ENCODE measurements around the gene PEDS1. TPM values are rescaled to one million over a fixed set of nuclear protein-coding genes. Genes with fewer than 3 reads are reported as not detected.
"Not testable (repeated sequence)": the region's sequence is repeated elsewhere in the genome, so short reads cannot be mapped to it uniquely, and the experiment has no call there.

Gene PEDS1
- total RNA-seq, 4 donors from 2014 or later: 24.1 to 46.3 (median 31.8) TPM

DNA sequence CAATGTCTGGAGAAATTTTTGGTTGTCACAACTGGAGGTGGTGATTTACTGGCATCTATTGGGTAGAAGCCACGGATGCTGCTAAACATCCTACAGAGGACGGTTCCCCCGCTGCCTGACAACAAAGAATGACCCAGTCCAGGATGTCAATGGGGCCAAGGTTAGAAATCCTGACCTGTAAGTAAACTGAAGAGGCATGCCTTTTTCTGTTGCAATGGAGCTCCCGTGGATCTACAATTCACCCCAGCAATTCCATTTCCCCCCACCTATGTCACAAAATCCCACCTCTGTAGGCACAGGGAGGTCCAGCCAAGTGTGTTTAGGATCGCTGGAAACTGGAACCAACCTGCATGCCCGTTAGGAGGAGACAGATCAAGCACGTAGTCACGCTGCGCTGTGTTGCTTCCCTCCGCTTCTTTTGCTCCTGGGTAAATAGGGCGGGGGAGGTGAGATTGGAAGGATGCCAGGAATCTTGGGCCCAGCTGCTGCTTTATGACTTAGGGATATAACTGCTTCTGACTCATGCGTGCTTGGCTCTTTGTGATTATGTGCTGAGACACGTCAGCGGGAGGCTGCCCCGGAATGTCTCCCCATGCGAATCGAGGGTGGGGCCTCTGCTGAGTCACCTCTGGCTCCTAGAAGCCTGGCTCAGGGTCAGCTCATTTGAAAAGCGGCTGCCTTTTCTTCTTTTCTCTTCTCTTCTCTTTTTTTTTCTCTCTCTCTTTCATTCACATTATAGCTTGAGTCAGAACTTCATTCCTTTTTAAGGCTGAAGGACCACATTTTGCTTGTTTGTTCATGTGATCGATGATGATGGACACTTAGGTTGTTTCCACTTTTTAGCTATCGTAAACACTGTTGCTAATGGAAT, 12.4 kb upstream of the PEDS1 start:
- 2% methylated on average over 16 to 17 of the region's 20 CpGs for WGBS, 2 donors (ENCODE audit: low coverage in 1 of 2)
- peak; percentile 97 for TF ChIP-seq POLR2AphosphoS5 (IDR thresholded peaks at IDR 0.05)
- no peak for TF ChIP-seq EP300 (IDR thresholded peaks at IDR 0.05)
- TF ChIP-seq POLR2A (IDR thresholded peaks at IDR 0.05): no peak
- TF ChIP-seq, protein P1, sequence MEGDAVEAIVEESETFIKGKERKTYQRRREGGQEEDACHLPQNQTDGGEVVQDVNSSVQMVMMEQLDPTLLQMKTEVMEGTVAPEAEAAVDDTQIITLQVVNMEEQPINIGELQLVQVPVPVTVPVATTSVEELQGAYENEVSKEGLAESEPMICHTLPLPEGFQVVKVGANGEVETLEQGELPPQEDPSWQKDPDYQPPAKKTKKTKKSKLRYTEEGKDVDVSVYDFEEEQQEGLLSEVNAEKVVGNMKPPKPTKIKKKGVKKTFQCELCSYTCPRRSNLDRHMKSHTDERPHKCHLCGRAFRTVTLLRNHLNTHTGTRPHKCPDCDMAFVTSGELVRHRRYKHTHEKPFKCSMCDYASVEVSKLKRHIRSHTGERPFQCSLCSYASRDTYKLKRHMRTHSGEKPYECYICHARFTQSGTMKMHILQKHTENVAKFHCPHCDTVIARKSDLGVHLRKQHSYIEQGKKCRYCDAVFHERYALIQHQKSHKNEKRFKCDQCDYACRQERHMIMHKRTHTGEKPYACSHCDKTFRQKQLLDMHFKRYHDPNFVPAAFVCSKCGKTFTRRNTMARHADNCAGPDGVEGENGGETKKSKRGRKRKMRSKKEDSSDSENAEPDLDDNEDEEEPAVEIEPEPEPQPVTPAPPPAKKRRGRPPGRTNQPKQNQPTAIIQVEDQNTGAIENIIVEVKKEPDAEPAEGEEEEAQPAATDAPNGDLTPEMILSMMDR (IDR thresholded peaks at IDR 0.05): peak in 2 of 4 experiments; percentile 10 to 33

DNA sequence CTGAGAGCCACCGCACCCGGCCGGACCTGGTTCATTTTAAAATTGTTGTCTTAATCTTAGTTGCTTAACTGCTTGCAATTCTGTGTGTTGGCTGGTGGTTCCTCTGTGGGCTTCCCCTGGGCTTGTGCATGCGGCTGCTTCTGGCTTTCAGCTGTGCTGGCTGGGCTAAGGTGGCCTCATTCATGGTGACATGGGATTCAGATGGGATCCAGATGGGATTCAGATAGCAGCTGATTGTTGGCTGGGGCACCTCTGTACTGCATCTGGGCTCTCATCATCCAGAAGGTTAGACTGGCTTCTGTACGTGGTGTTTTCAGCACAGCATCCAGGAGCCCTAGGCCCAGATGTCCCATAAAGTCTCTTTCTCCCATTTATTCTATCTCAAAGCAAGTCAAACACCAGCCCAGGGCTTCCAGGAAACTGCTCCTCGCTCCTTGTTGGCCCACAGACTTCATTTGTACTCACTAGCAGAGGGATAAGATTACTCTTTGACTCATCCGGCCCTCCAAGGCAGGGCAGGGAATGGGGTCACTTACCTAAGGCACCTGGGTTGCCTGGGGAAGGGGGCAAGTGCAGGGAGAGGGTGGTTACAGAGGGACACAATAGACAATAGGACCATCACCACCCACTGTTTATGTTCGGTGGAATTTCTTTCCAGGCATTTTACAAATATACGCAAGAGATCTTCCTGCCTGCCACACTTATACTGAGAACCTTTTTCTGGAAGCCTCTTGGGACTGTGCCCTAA, 10.2 kb upstream of the PEDS1 start:
- Histone ChIP-seq H3K9me3 (no peaks in the 10 kb centered on the region), H3K4me3 (no peak overlapping the region), H3K36me3 (no peaks in the 10 kb centered on the region), H3K27ac (peak overlapping the region in 3 of 4 donors; percentile 67 to 73 (median 71)), H3K4me1 (peaks cover 3 to 28% (median 8%) of the 10 kb centered on the region in 3 donors), H3K27me3 (no peaks in the 10 kb centered on the region)
- peak; percentile 51 for ATAC-seq
- TF ChIP-seq POLR2AphosphoS5 (IDR thresholded peaks at IDR 0.05) (peak; percentile 60), EP300 (IDR thresholded peaks at IDR 0.05) (no peak)
- 33 to 50% methylated on average over 3 to 4 of the region's 9 CpGs for WGBS, 2 donors (ENCODE audit: low coverage in 1 of 2)

More for the DNA sequence above, 12.4 kb upstream of the PEDS1 start:
- ATAC-seq: peak; percentile 99
- Histone ChIP-seq H3K9me3 (no peaks in the 10 kb centered on the region), H3K4me3 (peak overlapping the region in 1 of 2 donors; percentile 25), H3K27ac (peak overlapping the region; percentile 82 to 94 (median 87)), H3K27me3 (no peaks in the 10 kb centered on the region), H3K4me1 (peaks cover 3 to 36% (median 8%) of the 10 kb centered on the region in 3 donors), H3K36me3 (no peaks in the 10 kb centered on the region)

DNA sequence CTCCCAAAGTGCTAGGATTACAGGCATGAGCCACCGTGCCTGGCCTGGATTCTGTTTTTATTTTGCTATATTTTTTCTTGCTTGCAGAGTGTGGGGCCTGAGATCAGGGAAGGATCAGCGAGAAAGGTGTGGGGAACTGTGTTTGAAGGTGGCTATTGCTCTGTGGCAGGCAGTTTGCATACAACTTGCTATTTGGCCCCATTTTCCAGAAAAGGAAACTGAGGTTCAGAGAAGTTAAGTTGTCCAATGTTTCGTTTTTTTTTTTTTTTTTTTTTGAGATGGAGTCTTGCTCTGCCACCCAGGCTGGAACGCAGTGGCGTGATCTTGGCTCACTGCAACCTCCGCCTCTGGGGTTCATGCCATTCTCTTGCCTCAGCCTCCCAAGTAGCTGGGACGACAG, 8.0 kb upstream of the PEDS1 start:
- H3K9me3 ChIP-seq, H3K27ac ChIP-seq, ATAC-seq, H3K27me3 ChIP-seq, H3K4me3 ChIP-seq, H3K36me3 ChIP-seq: not testable (repeated sequence)
- 86 to 100% methylated on average over 2 to 6 of the region's 7 CpGs for WGBS, 2 donors (ENCODE audit: low coverage in 1 of 2)
- H3K4me1 ChIP-seq: peaks cover 3 to 17% (median 3%) of the 10 kb centered on the region in 3 donors

DNA sequence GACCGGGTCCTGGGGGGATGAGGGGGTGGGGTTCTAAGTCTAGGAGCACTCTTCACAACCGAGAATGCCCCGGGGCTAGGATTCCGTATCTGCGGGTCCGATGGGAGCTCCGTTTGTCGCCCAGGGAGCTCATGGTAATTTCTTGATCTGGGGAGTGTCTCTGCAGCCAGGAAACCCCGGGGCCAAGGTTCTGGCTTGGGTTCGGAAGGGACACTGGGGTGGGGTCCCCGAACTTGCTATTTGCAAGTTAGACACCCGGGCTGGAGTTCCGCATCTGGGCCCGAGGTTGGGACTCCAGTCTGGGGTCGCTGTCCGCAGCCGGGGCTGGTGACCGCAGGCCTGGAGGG, 397 bp downstream of the PEDS1 start:
- TF ChIP-seq, protein P1 (IDR thresholded peaks at IDR 0.05): no peak
- Histone ChIP-seq H3K9me3 (no peaks in the 10 kb centered on the region), H3K4me1 (peaks cover 5 to 60% (median 37%) of the 10 kb centered on the region in 3 donors), H3K36me3 (peaks cover 0 to 6% of the 10 kb centered on the region in 2 donors), H3K27me3 (no peaks in the 10 kb centered on the region), H3K27ac (peak overlapping the region; percentile 89 to 96 (median 92)), H3K4me3 (peak overlapping the region; percentile 93 to 98)
- no peak for ATAC-seq
- no CpG with 5 or more reads among the region's 18 CpGs for WGBS, 2 donors (ENCODE audit: low coverage in 1 of 2)

DNA sequence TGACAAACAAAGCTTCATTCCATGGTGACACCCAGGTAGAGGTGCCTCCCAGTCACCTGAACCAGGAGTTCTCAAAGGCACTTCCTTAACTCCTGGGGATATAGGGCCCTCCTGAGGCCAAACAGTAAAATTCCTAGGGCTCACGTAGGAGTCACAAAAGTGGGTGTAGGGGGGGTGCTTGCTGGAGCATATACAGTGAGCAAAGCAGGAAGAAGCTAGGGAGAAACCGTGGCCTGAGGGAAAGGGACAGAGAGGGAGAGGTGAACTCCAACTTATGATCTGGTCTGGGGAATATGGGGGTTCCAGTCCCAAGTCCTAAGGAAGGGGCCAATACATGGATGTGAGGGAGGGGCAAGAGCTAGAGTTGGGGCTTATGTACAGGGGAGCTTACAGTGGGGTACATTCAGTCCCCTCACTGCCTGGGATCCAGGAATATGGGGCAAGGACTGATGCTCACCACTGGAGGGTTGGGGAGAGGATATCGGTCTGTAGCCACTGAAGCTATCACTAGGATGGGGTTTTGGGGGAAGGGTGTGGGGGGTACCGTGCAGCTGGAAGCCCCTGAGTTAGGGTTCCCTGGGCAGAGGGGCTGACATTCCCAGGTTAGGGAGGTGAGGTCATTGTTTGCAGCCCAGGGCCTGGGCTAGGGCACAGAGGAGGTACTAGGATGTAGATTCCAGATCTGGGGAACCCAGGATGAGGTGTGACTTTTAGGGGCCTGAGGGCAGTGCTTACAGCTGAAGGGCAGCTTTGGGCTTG, 950 bp downstream of the PEDS1 start:
- Histone ChIP-seq H3K27ac (peak overlapping the region; percentile 7 to 96 (median 92)), H3K36me3 (peaks cover 0 to 10% of the 10 kb centered on the region in 2 donors), H3K4me1 (peaks cover 5 to 66% (median 40%) of the 10 kb centered on the region in 3 donors), H3K4me3 (peak overlapping the region; percentile 93 to 98), H3K27me3 (no peaks in the 10 kb centered on the region), H3K9me3 (no peaks in the 10 kb centered on the region)
- 0 to 13% methylated on average over 2 to 4 of the region's 4 CpGs for WGBS, 2 donors (ENCODE audit: low coverage in 1 of 2)
- no peak for ATAC-seq
- TF ChIP-seq POLR2AphosphoS5 (IDR thresholded peaks at IDR 0.05): no peak
- no peak for TF ChIP-seq EP300 (IDR thresholded peaks at IDR 0.05)
- TF ChIP-seq POLR2A (IDR thresholded peaks at IDR 0.05): no peak
- TF ChIP-seq, protein P1 (IDR thresholded peaks at IDR 0.05): no peak

All from gastroesophageal sphincter (tissue), 4 donors.